22Rv1 (cell line): ENCODE results near the gene PABPN1.
A peak's percentile ranks its signal among the peaks of the same experiment; 100 is the strongest.

Source experiments
- H3K27ac ChIP-seq: fragments of 450-650 bp; 2 replicates; pipeline ENCODE4 v1.5.1; 2017
- CTCF ChIP-seq: fragments of 450-650 bp; IDR thresholded peaks from 2 replicates; pipeline ENCODE4 v1.5.1; 2017; ENCODE audit warnings: mild to moderate bottlenecking
- ZFX ChIP-seq: fragments of 450-650 bp; IDR thresholded peaks from 2 replicates; pipeline ENCODE4 v1.6.1; 2017; ENCODE audit warnings: antibody characterized with exemption, borderline replicate concordance

PABPN1 gene

DNA sequence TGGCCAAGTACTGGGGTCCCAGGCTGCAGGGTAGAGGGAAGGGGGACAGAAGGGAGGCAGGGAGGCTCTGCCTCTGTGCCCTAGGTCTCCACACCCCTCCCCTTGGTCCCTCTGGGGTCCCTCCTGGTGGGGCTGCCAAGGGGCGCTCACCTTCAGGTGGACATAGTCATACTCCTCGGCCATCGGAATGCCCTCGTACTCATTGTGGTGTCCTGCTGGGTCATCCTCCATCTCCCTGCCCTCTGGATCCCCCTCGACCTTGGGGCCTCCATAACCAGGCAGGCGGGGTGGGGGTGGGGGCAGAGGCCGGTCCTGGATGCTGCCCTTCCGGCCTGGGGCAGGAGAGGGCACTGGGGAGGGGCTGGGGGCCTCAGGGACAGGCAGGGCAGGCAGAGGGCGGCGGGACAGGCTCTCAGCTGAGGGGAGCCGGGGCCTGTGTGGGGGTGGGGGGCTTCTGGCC is 37.9 kb downstream of the PABPN1 start:
- no peak overlapping the region for H3K27ac ChIP-seq
- TF ChIP-seq ZFX (no peak), CTCF (no peak)

DNA sequence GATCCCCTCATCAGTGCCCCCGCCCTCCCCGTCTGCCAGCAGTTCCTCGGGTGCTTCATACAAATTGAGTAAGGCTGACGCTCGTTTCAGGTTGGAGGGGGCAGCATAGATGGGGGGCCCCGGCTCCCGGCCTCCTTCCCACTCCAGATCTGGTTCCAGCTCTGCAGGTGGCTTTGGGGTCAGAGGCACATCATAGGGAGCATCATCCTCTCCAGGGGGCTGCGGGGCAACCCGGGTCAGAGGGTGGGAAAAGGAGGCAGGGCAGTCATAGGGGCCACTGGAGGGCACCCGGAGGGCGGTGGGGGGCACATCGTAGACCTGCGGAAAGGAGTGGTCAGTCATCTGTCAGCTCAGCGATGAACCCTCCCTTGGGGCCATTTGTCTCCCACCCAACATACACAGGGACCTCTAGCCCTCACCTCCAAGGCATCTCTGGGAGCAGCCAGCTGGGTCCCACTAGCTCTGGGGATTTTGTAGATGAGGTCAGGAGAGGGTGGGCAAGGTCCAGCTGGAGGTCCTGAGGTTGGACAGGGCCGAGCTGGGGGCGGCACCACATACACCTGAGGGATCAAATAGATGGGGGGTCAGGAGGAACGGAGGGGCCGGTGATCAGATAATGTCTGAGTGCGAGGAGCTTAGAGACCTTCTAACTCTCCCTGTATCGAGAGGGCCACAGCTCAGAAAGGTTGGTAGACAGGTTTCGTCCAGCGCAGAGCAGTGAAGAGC is 38.6 kb downstream of the PABPN1 start:
- H3K27ac ChIP-seq = no peak overlapping the region
- TF ChIP-seq ZFX (no peak), CTCF (no peak)

- H3K27ac ChIP-seq = no peak overlapping the region
- TF ChIP-seq ZFX (no peak), CTCF (0 out of 2 replicates have a peak, but pooled peaks have one; percentile 10)
These were observed 39.2 kb downstream of the PABPN1 start for GRCh38 chr14:23360496-23360895.

DNA sequence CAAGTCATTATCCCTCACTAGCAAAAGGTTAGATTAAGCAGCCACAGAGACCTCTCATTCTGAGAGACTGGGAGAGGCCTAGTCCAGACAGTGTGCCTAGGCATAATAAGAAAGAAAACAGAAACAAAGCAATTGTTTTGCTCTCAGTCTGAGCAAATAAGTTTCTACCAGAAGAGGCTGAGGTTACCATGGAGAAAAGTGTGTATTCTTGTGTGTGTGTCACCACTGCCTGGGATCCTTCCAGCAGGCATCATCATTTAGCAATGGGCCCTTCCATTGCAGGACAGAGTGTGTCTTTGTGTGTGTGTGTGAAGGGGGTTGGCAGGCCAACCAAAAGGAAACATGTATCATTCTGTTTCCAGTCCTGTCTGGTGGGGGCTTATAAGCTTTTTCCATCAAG is 40.1 kb downstream of the PABPN1 start:
- TF ChIP-seq ZFX = no peak
- no peak for TF ChIP-seq CTCF
- no peak overlapping the region for H3K27ac ChIP-seq

DNA sequence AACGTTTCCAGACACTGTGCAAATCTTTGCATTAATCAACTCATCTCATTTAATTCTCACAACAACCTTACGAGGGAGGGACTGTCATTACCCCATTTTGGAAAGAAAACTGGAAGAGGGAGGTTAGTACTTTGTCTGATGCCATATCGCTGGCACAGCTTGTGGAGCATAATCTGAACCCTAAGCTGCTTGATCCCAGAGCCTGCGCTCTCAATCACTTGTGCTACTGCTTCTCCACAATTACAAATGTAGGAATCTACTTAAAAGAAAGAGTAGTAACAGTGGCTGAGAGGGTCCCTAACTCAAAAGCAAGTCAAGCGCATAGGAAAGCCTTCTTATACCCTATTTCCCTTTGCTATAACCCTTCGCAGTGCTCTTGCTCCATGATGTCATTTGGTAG is 40.5 kb downstream of the PABPN1 start:
- TF ChIP-seq CTCF (no peak), ZFX (no peak)
- no peak overlapping the region for H3K27ac ChIP-seq

GRCh38 chr14:23362200-23362599 is 40.9 kb downstream of the PABPN1 start:
- TF ChIP-seq CTCF (no peak), ZFX (no peak)
- H3K27ac ChIP-seq = no peak overlapping the region

- no peak for TF ChIP-seq CTCF
- no peak for TF ChIP-seq ZFX
- no peak overlapping the region for H3K27ac ChIP-seq
These were observed 43.1 kb downstream of the PABPN1 start for GRCh38 chr14:23364164-23365035.
